Stimulated activated naive CD8-positive, alpha-beta T cell treated with anti-CD3 and anti-CD28 coated beads, Interleukin-15, amount 100 ng/mL, for 72 hours (primary cell): ENCODE data around the gene PGAM2.

ENCODE experiments used
- ATAC-seq: fragments of 150-1000 bp; cut with Tn5 transposase; 2 replicates; pipeline ENCODE4 v1.10.0; 2021; ENCODE audit warnings: mild to moderate bottlenecking, moderate library complexity
- DNase-seq, 2 donors: peaks; one replicate each; pipeline ENCODE4 v3.0.0; 2021 to 2022
- H3K27ac Mint-ChIP-seq, 2 donors: one replicate each; pipeline ENCODE4 v1.8.0; 2022; ENCODE audit warnings: mild to moderate bottlenecking in 2 of 2, mixed read lengths in 2 of 2, moderate library complexity in 2 of 2
- H3K27me3 Mint-ChIP-seq: one replicate; pipeline ENCODE4 v1.8.0; 2022; ENCODE audit warnings: mixed read lengths
- H3K4me1 Mint-ChIP-seq: one replicate; pipeline ENCODE4 v1.8.0; 2022; ENCODE audit warnings: mild to moderate bottlenecking, mixed read lengths
- H3K4me3 Mint-ChIP-seq, 2 donors: one replicate each; pipeline ENCODE4 v1.8.0; 2022; ENCODE audit warnings: mild to moderate bottlenecking in 2 of 2, mixed read lengths in 2 of 2, moderate library complexity in 1 of 2
- H3K9me3 Mint-ChIP-seq, 2 donors: one replicate each; pipeline ENCODE4 v1.8.0; 2022; ENCODE audit warnings: mixed read lengths in 2 of 2

PGAM2 gene

DNA sequence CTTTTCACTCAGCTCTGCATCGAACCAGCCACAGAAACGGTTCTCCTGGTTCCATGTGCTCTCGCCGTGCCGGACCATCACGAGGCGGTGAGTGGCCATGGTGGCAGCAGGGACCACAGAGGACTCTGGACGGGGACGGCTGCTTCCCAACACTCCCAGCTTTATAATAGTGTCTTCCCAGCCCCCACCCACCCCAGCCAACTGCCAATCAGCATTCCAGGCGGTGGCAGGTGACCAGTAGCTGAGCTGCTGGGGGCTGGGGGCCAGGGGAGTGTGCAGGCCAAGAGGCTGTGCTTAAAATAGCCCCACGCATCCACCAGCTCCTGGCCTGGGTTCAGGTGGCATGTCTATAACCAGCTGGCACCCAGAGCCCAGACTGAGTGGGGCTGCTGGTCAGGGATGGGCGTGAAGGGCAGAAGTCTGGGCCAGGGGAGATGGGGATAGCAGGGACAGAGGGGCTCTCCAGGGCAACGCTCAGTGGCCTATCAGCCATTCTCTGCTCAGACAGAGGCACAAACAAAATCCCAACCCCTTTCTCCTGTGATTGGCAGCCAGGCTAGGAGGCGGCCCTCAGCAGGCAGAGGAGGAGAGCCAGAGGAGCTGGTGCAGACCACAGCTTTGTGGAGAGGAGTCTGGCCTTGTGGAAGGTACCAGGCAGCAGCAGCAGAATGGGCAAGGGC, at the start of gene PGAM2:
PGAM2 (minus strand) TSS at position 137 of the 680 bp plus-strand sequence; CDS start at position 99, 38 bp downstream.
- Mint-ChIP-seq H3K27me3 (no peaks in the 10 kb centered on the region), H3K4me3 (peak within 1 kb of the TSS in 1 of 2 donors; percentile 33), H3K4me1 (peaks cover 39% of the 10 kb centered on the region), H3K27ac (peak within 1 kb of the TSS; percentile 19 to 80), H3K9me3 (no peaks in the 10 kb centered on the region)
- DNase-seq (no peak), ATAC-seq (peak; percentile 41)

DNA sequence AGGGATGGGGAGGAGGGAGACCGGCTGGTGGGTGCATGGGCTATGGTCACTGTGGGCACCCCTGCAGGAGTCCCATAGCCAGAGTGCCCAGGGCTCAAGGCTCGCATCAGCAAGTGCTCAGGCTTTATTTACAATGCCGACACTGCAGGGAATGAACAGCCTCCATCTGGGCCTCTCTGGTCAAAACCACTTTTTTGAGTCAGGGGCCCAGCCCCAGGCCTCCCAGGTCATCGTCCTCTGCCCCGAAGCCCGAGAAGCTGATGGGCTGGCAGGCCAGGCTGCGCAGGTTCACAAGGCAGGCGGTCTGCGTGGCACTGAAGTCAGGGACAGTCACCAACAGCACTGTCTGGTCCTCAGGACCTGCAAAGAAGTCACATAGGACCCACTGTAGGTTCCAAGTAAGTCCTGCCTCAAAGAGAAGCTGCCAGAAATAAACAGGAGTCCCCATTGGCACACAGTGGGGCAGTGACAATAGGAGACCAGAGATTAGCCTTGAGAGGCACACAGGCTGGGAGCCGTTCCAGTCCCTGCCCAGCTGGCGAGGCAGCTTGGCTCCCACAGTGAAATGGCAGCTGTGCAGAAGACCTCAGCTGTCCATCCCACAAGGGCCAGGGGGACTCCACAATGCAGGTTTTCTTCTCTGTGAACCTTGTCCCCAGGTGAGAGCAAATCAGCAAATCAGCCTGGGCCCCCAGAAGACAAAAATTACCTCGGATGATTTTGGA, 49.4 kb upstream of the PGAM2 start:
- ATAC-seq (no peak), DNase-seq (no peak)
- Mint-ChIP-seq H3K27me3 (no peaks in the 10 kb centered on the region), H3K27ac (peak overlapping the region in 1 of 2 donors; percentile 71), H3K4me1 (peaks cover 34% of the 10 kb centered on the region), H3K9me3 (no peaks in the 10 kb centered on the region), H3K4me3 (no peak overlapping the region)

DNA sequence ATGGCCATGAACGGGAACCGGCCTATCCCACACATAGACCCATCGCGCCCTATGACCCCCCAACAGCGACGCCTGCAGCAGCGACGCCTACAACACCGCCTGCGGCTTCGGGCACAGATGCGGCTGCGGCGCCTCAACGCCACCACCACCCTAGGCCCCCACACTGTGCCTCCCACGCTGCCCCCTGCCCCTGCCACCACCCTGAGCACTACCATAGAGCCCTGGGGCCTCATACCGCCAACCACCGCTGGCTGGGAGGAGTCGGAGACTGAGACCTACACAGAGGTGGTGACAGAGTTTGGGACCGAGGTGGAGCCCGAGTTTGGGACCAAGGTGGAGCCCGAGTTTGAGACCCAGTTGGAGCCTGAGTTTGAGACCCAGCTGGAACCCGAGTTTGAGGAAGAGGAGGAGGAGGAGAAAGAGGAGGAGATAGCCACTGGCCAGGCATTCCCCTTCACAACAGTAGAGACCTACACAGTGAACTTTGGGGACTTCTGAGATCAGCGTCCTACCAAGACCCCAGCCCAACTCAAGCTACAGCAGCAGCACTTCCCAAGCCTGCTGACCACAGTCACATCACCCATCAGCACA, 48.5 kb upstream of the PGAM2 start:
- H3K4me3 Mint-ChIP-seq, result no peak overlapping the region

DNA sequence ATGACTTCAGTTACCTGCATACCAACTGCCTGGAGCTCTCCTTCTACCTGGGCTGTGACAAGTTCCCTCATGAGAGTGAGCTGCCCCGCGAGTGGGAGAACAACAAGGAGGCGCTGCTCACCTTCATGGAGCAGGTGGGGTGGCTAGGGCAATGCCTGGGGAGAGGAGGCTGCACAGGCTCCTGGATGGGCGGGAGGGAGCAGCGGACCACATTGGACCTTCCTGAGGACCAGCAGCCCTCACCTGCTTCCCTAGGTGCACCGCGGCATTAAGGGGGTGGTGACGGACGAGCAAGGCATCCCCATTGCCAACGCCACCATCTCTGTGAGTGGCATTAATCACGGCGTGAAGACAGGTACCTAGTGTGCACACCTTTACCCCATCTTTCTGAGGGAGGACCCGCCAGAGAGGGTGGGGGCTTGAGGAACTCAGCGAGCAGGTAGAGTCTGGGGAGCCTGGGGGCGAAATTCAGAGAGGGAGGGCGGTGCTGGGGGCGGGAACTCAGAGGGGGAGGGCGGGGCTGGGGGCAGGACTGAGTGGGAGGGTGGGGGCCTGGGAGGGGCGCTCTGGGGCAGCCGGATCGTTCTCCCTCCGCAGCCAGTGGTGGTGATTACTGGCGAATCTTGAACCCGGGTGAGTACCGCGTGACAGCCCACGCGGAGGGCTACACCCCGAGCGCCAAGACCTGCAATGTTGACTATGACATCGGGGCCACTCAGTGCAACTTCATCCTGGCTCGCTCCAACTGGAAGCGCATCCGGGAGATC, 47.8 kb upstream of the PGAM2 start:
- H3K27me3 Mint-ChIP-seq, result no peaks in the 10 kb centered on the region

More for the DNA sequence above, 48.5 kb upstream of the PGAM2 start:
- Mint-ChIP-seq H3K9me3 (no peaks in the 10 kb centered on the region), H3K4me1 (peaks cover 27% of the 10 kb centered on the region), H3K27ac (peak overlapping the region in 1 of 2 donors; percentile 60), H3K27me3 (no peaks in the 10 kb centered on the region)
- ATAC-seq, result no peak
- DNase-seq, result no peak

DNA sequence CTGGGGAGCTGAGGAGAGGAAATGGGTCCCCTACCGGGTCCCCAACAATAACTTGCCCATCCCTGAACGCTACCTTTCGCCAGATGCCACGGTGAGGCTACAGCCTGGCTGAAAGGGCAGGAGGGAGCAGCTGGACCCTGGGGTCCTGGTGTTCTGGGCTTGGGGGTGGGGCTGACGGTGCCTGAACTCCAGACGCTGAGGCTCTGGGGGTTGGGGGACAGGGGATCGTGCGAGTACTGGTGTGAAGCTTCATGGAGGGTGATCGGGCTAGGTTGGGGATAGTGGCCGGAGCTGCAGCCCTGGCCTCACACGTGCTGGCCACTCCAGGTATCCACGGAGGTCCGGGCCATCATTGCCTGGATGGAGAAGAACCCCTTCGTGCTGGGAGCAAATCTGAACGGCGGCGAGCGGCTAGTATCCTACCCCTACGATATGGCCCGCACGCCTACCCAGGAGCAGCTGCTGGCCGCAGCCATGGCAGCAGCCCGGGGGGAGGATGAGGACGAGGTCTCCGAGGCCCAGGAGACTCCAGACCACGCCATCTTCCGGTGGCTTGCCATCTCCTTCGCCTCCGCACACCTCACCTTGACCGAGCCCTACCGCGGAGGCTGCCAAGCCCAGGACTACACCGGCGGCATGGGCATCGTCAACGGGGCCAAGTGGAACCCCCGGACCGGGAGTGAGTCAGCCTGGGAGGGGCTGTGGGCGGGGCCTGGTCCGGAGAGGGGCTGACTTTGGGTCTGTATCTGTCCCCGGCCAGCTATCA, 47.0 kb upstream of the PGAM2 start:
- ATAC-seq (no peak), DNase-seq (no peak)
- Mint-ChIP-seq H3K4me3 (no peak overlapping the region), H3K4me1 (peaks cover 15% of the 10 kb centered on the region), H3K9me3 (no peaks in the 10 kb centered on the region), H3K27me3 (no peaks in the 10 kb centered on the region), H3K27ac (peak overlapping the region; percentile 40 to 82)

More for the DNA sequence above, 47.8 kb upstream of the PGAM2 start:
- no peak for ATAC-seq
- Mint-ChIP-seq H3K27ac (peak overlapping the region; percentile 40 to 82), H3K9me3 (no peaks in the 10 kb centered on the region), H3K4me3 (no peak overlapping the region), H3K4me1 (peaks cover 21% of the 10 kb centered on the region)
- no peak for DNase-seq

DNA sequence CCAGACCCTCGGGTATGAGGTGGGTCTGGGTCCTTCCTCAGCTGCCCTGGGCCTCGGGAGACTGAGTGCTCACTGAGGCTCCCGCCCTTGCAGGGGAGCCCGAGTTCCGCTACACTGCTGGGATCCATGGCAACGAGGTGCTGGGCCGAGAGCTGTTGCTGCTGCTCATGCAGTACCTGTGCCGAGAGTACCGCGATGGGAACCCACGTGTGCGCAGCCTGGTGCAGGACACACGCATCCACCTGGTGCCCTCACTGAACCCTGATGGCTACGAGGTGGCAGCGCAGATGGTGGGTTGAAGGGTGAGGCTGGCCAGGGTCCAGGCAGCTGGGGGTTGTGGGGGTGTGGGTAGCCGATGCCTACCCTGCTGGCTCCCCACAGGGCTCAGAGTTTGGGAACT, 46.4 kb upstream of the PGAM2 start:
- no peaks in the 10 kb centered on the region for H3K9me3 Mint-ChIP-seq
- DNase-seq, result no peak
- no peak for ATAC-seq
- H3K27me3 Mint-ChIP-seq, result no peaks in the 10 kb centered on the region
- H3K27ac Mint-ChIP-seq, result no peak overlapping the region
- peaks cover 15% of the 10 kb centered on the region for H3K4me1 Mint-ChIP-seq
- no peak overlapping the region for H3K4me3 Mint-ChIP-seq

DNA sequence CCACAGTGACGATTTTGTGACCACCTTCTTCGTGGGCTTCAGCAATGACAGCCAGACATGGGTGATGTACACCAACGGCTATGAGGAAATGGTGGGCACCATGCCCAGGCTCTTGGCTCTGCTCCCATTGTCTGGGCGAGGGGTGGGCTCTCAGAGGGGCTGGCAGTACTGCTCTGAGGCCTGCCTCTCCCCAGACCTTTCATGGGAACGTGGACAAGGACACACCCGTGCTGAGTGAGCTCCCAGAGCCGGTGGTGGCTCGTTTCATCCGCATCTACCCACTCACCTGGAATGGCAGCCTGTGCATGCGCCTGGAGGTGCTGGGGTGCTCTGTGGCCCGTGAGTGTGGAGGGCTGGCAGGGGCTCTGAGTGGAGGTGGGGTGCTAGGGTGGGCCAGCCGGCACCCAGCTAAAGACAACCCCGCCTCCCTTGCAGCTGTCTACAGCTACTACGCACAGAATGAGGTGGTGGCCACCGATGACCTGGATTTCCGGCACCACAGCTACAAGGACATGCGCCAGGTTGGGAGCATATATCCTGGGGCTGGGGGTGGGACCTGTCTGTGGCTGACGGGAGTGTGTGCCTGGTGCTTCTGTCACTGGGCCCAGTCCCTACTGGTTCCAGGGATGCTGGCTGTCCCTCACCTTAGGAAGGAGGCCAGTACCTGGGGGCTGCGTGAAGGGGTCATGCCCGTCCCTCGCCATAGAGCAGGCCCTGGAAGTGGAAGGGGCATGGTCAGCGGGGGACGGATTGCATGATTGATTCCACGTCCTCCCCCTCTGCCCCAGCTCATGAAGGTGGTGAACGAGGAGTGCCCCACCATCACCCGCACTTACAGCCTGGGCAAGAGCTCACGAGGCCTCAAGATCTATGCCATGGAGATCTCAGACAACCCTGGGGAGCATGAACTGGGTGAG, 45.6 kb upstream of the PGAM2 start:
- H3K27me3 Mint-ChIP-seq, result no peaks in the 10 kb centered on the region
- DNase-seq, result no peak
- H3K4me3 Mint-ChIP-seq, result no peak overlapping the region
- H3K9me3 Mint-ChIP-seq, result no peaks in the 10 kb centered on the region
- H3K27ac Mint-ChIP-seq, result no peak overlapping the region
- H3K4me1 Mint-ChIP-seq, result peaks cover 15% of the 10 kb centered on the region
- ATAC-seq, result no peak

DNA sequence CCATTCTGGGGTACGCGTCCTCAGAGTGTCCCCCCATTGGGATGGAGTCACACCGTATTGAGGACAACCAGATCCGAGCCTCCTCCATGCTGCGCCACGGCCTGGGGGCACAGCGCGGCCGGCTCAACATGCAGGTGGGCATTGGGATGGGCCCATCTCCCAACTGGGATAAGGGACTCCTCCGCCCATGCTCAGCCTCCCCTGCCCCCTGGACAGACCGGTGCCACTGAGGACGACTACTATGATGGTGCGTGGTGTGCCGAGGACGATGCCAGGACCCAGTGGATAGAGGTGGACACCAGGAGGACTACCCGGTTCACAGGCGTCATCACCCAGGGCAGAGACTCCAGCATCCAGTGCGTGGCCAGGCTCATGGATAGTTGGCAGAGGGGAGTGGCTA, 44.6 kb upstream of the PGAM2 start:
- Mint-ChIP-seq H3K4me1 (peaks cover 25% of the 10 kb centered on the region), H3K27me3 (no peaks in the 10 kb centered on the region), H3K27ac (no peak overlapping the region), H3K4me3 (no peak overlapping the region), H3K9me3 (no peaks in the 10 kb centered on the region)
- ATAC-seq (no peak), DNase-seq (no peak)

DNA sequence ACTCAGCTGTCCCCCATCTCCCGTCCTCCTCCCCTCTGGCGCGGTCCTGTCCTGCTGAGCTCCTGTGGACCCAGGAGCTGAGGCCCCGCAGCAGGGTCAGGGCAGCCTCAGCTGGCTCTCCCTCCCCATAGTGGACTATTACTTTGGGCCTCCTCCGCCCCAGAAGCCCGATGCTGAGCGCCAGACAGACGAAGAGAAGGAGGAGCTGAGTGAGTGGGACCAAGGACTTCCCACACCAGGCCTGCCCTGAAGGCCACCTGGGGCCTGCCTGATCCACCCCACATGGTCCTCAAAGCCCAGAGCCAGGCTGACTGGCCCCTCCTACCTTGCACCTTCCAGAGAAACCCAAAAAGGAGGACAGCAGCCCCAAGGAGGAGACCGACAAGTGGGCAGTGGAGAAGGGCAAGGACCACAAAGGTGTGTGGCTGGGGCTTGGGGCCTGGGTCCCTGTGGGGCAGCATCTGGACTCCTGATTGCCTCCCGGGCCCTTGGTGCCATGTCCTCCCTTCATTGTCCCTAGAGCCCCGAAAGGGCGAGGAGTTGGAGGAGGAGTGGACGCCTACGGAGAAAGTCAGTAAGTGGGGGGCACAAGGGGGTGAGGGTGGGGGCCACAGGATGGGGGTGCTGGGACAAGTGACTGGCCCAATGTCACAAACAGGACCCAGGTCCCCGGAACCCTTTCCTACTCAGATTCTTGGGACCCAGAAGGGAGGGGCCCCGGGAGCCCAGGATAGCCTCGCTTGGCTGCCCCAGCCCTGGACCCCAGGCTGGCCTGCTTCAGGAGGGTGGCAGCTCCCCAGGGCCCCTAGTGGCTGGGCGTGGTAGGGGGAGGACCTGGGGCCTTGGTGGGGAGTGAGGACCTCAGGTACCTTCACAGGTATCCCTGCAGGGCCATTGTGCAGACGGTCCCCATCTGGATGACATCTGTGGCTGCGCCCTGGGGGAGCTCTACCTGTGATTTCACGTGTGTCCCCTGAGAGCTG, 43.7 kb upstream of the PGAM2 start:
- DNase-seq (no peak), ATAC-seq (peak; percentile 33)
- Mint-ChIP-seq H3K27ac (peak overlapping the region in 1 of 2 donors; percentile 34), H3K4me3 (no peak overlapping the region), H3K9me3 (no peaks in the 10 kb centered on the region), H3K4me1 (peaks cover 27% of the 10 kb centered on the region), H3K27me3 (no peaks in the 10 kb centered on the region)

DNA sequence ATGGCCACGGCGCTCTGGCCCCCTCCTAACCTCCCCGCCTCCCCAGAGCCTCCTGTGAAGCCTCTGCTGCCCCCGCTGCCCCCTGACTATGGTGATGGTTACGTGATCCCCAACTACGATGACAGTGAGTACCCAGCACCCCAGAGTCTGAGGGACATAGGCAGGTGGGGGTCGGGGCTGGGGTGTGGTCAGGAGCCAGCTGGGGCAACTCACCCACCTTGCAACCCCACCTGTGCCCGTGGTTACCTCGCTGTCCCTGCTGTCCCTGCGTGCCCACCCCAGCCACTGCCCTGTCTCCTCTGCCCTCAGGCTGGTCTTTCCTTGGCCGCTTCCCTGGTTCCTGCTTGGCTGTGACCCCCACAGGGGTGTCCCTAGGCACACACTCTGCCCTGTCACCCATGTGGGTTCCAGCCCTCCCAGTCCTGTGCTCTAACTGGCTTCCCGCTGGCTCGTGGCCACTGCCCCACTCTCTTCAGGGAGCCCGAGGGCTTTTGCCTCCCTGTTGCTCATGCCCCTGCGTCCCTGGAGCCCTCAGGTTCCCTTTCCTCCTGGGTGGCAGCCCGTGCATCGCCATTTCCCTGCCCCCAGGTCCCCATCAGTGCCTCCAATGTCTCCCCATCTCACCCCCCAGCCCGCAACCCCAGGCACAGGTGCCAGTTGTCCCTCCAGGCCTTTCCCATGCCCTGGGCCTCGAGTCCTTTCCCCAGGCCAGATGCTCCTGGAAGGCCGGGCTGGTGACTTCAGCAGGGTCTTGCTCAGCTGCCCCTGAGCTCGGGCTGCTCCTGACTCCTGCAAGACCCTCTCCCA, 42.8 kb upstream of the PGAM2 start:
- Mint-ChIP-seq H3K4me3 (no peak overlapping the region), H3K27me3 (peaks cover 5% of the 10 kb centered on the region), H3K27ac (peak overlapping the region in 1 of 2 donors; percentile 84), H3K4me1 (peaks cover 32% of the 10 kb centered on the region), H3K9me3 (no peaks in the 10 kb centered on the region)
- ATAC-seq (no peak), DNase-seq (no peak)

DNA sequence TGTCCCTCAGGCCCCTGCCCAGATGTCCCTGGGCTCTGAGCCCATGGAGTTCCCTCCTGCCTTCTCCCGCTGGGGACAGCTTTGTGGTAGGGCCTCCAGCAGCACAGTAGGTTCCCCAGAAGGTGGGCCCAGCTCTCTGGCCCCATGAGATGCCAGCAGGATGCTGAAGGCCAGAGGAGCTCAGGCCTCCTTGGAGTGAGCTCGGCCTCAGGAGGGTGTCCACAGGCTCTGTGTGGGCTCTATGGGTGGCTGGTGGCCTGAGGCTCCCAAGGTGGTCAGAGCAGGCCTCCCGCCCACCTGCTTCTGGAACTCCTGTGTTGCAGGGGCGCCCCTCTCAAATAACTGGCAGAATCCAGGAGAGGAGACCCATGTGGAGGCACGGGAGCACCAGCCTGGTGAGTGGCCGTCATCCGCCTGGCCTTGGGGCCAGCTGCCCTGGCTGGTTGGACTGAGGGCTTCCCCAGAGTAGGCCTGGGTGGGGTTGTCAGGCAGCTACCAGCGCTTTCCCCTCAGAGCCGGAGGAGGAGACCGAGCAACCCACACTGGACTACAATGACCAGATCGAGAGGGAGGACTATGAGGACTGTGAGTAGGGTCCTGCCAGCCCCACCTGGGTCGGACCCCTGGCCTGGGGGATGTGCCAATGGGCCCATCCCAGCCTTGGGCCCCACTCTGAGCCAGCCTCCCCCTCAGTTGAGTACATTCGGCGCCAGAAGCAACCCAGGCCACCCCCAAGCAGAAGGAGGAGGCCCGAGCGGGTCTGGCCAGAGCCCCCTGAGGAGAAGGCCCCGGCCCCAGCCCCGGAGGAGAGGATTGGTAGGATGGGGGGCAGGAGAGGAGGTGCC, 42.0 kb upstream of the PGAM2 start:
- H3K27me3 Mint-ChIP-seq, result peaks cover 13% of the 10 kb centered on the region
- peak overlapping the region in 1 of 2 donors; percentile 74 for H3K27ac Mint-ChIP-seq
- H3K4me3 Mint-ChIP-seq, result no peak overlapping the region
- H3K9me3 Mint-ChIP-seq, result no peaks in the 10 kb centered on the region
- DNase-seq, result no peak
- no peak for ATAC-seq
- peaks cover 36% of the 10 kb centered on the region for H3K4me1 Mint-ChIP-seq
